Ishikawa (cell line): Measurements from ENCODE around the gene CARMIL1.

Source experiments
- CEBPB ChIP-seq: IDR thresholded peaks from 2 replicates; pipeline ENCODE4 v1.6.1; 2012
- CREB1 ChIP-seq: IDR thresholded peaks from 2 replicates; pipeline ENCODE4 v1.6.1; 2012; ENCODE audit warnings: low read depth
- EGR1 ChIP-seq: IDR thresholded peaks from 2 replicates; pipeline ENCODE4 v1.6.1; 2012
- EP300 ChIP-seq: IDR thresholded peaks from 2 replicates; pipeline ENCODE4 v1.6.1; 2012; ENCODE audit warnings: borderline replicate concordance
- FOXM1 ChIP-seq: IDR thresholded peaks from 2 replicates; pipeline ENCODE4 v1.6.1; 2012; ENCODE audit warnings: low read depth, borderline replicate concordance
- MAX ChIP-seq: IDR thresholded peaks from 2 replicates; pipeline ENCODE4 v1.6.1; 2012
- NFIC ChIP-seq: IDR thresholded peaks from 2 replicates; pipeline ENCODE4 v1.6.1; 2012
- RAD21 ChIP-seq: IDR thresholded peaks from 2 replicates; pipeline ENCODE4 v1.6.1; 2012; ENCODE audit warnings: low read depth
- REST ChIP-seq: IDR thresholded peaks from 2 replicates; pipeline ENCODE4 v1.6.1; 2012; ENCODE audit warnings: low read depth, mild to moderate bottlenecking
- TAF1 ChIP-seq: IDR thresholded peaks from 2 replicates; pipeline ENCODE4 v1.6.1; 2012; ENCODE audit warnings: low read depth, mild to moderate bottlenecking
- TCF12 ChIP-seq: IDR thresholded peaks from 2 replicates; pipeline ENCODE4 v1.6.1; 2012; ENCODE audit warnings: low read depth
- TEAD4 ChIP-seq: IDR thresholded peaks from 2 replicates; pipeline ENCODE4 v1.6.1; 2012
- YY1 ChIP-seq: IDR thresholded peaks from 2 replicates; pipeline ENCODE4 v1.6.1; 2012; ENCODE audit warnings: low read depth
- ZBTB7A ChIP-seq: IDR thresholded peaks from 2 replicates; pipeline ENCODE4 v1.6.1; 2012; ENCODE audit warnings: low read depth

GRCh38 chr6:25447570-25447929 is 168.4 kb downstream of the CARMIL1 start:
- TF ChIP-seq FOXM1 (no peak), CEBPB (no peak), MAX (no peak), YY1 (no peak), TCF12 (no peak), EP300 (no peak), TAF1 (no peak), CREB1 (no peak), EGR1 (no peak), REST (no peak), RAD21 (no peak), NFIC (no peak), ZBTB7A (no peak), TEAD4 (no peak)
